Mucosa of gallbladder (tissue), 1 donor: ENCODE data around the gene SNCAIP. TPM values are rescaled to one million over a fixed set of nuclear protein-coding genes. Genes with fewer than 3 reads are reported as not detected.
"Not testable (repeated sequence)": the region's sequence is repeated elsewhere in the genome, so short reads cannot be mapped to it uniquely, and the experiment has no call there.

Experiments used
- DNase-seq: peaks from one replicate; pipeline ENCODE4 v3.0.0-alpha.2; 2020; ENCODE audit warnings: low spot score
- total RNA-seq: library from RNA; stranded (reverse); gene quantifications from one replicate; pipeline ENCODE4 v1.2.1, GENCODE V29; 2021
- donor health status: DM: no; HTN: no; CAD: no.

Gene SNCAIP
- total RNA-seq, 1 donor from 2014 or later, result 2.4 TPM

DNA sequence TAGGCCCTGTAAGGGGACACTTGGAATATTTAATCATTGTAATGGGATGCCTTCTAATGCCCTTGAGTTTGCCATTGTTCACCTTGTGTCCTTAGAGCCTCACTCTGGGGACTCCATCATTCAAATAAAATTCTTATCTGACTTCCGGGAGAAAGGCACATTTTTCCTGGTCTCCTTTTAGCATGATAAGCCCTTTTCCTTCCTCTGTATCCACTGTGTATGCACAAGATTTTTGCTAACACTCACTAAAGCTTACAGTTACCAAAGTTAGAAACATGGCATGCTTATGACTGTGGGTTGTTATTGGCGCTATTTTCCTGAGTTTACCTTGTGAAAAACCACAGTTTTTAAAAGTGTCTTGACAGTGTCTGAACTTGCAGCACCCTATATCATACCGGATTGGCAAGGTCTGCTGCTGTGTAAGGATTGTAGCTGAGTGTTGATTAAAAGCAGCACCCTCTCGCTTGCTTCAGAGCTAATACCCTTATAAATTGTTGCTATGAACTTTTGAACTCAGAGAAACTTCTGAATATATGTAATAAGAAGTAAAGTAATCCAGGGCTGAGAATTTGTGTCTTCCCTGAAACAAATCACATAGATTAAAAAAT is 46.4 kb downstream of the SNCAIP start:
- DNase-seq, result no peak

DNA sequence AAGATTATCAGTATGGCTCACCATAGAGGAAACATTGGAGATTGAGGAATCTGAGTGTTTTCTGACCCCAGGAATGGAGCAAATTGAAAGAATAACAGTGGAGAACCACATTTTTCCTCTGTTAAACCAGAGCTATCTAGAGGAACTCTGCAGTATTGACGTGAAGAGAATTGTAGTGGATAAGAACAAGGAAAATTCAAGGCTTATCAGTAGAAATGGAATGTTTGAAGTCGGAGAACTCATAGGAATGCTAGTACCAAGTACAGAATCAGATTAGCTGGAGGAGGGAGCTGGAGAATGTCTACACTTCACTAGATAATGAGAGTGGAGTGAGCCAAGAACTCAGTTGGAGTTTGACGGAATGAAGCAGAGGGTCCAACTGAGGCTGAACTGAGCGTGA is 50.3 kb downstream of the SNCAIP start:
- DNase-seq, result no peak

DNA sequence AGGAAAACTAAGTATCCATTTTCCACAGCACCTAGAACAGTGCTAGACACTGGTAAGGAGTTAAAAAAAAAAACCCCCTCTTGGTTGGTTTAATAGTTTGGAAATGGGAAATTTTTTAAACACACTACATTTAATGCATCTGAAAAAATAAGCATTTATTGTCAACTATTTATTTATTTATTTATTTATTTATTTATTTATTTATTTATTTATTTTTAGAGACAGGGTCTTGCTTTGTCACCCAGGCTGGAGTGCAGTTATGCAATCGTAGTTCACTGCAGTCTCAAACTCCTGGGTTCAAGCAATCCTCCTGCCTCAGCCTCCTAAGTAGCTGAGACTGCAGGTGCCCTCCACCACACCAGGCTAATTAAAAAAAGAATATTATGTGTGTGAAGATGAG is 51.6 kb downstream of the SNCAIP start:
- DNase-seq, result no peak

DNA sequence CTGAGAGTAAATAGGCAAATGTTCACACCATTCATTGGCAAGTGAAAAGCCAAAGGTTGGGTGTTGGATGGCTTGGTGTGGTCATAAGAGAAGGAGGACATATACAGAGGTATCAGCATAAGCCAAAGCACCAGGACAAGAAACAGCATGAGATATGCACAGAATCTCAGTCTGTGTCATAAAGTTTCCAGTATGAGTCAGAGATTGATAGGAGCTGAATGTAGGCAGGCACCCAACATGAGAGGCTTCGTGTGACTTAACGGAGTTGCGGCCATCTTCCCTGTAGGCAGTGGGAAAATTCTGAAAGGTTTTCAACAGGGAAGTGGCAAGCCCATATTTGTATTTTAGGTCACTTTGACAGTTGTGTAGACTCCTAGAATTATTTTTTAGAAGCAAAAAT is 54.5 kb downstream of the SNCAIP start:
- DNase-seq, result no peak

DNA sequence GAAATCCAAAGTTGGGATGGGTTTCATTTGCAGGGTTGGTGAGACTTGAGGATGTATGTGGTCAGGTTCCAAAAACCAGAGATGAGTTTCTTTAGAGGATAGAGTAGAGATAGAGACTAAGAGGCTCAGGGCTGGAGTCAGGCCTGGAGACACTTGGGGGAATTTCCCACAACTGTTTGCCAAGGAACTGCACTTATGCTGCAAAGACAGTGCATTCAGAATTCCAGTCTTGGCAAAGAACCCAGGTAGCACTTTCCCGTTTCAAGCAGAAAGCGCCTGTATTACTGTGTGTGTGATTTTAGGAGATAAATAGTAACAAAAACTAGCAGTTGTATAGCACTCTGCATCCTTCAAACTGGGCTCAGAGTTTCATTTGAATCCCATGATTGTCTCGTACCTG is 55.4 kb downstream of the SNCAIP start:
- DNase-seq, result no peak

DNA sequence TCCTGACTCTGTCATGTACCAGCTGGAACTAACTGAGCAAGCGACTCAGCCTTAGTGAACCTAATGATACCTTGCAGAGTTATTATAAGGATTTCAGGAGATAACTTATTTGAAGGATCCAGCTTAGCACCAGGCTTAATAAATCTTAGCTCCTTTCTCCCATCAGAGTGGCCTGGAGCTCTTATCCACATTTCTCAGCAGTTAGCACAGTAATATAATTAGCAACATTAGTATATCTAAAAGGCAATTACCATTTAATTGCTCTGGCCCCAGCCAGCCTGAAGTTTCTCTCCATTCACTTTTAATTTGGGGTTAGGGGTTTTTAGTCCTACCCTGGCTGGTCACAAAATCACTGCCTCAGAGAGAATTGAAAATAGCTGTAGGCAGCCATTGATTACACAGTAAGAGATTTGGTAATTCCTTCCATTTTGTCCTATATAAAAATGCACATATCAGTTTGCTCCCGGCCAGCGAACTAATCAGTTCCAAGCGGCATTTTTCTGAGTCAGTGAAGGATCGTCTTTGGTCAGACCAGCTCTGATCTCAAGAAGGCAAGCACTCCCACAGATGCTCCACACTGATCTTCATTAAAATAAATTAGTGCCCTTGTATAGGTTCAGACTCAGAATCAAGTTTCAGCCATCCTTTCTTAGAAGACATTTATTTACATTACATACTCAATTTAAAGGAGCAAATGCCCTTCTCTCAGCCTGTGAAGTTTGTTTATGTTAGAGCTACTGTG is 56.6 kb downstream of the SNCAIP start:
- no peak for DNase-seq

DNA sequence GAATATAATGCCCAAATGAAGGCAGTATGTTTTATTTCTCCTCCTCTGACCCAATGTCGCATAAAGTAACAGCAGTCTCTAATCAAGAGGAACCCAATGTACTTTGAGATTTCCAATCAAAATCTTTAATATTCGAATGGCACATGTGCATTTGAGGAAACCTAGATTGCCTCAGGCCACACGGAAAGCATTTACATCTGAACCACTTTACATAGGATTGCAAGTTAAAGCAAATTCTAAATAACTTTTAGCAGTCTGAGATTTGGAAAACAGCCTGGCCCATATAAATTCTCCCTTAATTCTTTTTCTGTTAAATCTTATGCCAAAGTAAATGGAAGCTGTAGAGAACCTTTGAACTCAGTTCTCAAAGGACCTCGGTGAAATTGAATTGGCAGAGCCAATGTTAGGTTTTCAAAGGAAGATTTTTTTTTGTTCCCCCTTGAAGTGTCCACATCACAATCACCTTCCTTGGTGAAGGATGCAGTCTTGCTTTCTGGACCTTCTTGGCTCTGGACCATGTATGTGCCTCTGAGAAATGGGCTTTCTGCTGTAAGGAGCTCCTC is 57.3 kb downstream of the SNCAIP start:
- no peak for DNase-seq

DNA sequence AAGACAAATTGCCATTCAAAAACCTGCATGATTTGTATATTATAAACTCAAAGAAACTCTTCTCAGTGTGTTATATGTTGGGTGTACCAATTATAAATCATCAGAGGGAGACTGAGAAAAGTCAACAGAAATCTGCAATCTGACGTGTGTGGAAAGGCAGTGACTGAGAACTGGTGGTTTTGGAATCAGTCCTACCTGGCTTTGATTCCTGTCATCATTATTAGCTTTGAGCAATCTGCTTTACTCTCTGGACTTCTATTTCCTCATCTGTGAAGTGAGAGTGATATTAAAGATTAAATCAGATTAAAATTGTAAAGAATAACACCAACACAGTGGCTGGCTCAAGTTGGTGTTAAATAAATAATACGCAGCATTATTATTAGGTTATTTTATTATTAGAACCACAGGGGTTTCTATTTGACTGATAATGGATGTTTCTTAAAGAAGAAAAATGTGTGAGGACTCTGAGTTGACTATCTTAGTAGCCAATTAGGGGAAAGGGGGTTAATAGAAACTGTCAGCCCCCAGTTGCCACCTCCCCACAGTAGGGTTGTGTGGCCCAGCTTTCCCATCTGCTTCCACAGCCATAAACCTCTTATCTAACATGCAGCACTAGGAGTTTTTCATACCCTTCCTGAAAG is 59.6 kb downstream of the SNCAIP start:
- no peak for DNase-seq

DNA sequence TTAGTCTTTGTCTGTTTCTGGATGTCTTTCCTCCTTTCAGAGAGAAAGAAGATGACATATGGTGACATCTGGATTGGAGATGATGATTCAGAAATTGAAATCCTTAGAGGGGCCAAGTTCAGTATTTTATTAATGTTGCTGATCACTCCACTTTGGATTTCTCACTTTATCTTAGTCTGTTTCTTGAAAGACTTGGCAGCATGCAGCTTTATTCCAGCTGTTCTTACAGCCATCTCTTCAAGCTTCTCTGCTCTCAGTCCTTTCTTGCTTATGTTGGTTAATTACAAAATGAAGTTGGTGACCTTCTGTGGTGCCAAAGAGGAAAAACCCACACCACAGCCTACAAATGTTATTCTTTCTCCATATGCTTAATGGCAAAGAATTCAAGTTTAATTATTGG is 62.1 kb downstream of the SNCAIP start:
- no peak for DNase-seq

DNA sequence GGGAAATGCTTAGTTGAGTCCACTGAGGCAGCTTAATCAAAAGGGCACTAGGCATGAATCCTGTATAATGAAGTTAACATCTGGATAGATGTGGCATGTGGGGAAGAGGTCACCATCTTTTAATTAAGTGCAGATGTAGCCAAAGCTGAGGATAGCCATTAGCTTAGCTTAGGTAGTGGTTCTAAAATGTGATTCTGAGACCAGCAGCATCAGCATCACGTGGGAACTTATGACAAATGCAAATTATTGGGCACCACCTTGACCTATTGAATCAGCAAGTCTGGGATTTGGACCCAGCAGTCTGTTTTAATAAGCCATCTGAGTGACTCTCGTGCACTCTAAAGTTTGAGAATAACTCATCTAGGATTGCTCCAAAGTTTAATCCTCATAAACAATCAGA is 63.8 kb downstream of the SNCAIP start:
- no peak for DNase-seq

DNA sequence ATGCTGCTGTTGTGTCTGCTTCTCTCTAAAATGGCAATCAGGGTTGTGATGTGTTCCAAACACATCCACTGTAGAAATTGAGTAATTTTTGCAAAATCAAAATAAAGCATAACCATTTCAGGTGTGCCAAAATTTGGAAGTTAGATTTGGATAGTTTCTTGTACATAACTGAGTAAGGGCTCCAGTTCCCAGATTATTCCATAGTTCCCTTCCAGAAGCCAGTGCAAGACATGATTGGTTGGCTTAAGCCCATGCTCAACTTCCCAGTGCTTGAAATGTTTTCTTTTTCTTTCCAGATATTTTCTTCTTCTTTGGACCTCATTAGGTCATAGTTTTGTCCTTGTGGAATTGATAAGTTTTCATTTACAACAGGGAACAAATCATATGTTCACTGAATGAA is 64.2 kb downstream of the SNCAIP start:
- DNase-seq, result no peak

DNA sequence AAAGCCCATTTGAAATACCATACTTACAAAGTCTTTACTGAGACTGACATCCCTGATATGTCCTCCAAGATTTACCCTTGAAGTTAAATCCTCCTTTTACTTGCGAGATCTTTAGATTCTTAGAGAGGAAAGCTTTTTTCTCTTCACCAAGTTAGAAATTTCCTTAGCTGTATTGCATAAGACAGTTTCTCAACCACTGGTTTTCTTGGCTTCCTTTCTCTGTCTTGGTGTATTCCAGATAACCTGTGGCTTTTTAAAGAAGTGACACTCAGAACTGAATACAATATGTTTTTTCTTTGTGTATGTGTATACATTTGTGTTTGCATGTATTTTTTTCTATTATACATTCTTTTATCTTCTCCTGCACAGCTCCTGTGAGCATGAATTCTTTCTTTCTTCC is 65.0 kb downstream of the SNCAIP start:
- DNase-seq, result no peak

DNA sequence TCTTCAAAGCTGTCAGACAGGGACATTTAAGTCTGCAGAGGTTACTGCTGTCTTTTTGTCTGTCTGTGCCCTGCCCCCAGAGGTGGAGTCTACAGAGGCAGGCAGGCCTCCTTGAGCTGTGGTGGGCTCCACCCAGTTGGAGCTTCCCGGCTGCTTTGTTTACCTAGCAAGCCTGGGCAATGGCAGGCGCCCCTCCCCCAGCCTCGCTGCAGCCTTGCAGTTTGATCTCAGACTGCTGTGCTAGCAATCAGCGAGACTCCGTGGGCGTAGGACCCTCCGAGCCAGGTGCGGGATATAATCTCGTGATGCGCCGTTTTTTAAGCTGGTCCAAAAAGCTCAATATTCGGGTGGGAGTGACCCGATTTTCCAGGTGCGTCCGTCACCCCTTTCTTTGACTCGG is 70.9 kb downstream of the SNCAIP start:
- not testable (repeated sequence) for DNase-seq

DNA sequence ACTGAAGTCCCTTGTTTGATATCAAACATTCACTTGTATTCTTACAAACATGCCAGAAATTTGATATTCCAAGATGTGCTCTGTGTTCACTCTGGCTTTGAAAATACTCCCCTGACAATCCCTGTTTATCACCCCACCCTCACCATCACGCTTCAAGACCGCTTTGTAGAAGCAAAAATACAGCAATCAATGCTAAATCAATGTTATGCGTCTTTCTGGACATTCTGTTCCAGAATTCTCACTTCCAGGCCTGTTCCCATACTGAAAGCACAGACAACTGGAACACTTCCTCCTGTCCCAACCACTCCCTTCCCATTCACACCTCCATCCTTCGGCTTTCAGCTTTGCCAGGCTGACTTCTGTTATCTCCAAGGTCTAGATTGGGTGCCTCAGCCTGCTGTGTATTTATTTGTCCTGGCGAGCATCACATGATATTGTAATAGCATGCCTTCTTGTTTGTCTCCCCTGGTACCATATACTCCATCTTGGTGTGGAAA is 72.8 kb downstream of the SNCAIP start:
- DNase-seq, result no peak

DNA sequence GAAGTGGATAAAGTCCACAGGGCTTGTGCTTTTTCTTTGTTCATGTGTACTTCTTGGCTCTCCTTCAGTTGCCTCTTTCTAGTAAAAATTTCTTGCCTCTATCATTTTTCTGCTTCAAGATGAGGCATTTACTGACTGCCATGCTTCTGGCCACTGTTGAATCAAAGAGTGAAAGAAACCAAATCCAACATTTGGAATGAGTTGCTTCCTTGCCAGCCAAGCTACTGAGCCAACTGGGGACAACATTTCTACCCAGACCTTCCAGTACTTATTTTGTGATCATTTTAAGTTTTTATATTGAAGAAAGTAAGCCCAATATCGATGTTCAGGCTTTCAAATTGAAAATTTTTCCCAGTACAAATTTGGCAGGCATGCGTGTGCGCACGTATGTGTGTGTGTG is 73.2 kb downstream of the SNCAIP start:
- DNase-seq, result no peak

DNA sequence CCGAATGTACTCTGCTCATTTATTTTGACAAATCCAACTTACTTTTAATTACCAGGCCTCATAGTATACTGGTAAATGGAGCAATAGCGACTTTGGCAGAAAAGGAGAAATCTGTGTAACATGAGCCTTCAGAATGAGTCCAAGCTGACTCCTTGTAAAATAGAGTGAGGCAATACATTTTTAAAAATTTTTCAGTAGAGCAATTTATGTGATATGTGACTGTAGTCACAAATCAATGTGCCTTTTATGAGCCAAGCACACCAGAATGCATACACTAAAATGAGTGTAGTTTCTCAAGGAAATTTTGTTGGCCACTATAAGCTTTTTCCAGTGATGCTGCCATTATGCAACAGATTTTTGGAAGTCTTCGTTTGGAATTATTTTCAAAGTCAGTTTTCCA is 73.8 kb downstream of the SNCAIP start:
- DNase-seq, result no peak

DNA sequence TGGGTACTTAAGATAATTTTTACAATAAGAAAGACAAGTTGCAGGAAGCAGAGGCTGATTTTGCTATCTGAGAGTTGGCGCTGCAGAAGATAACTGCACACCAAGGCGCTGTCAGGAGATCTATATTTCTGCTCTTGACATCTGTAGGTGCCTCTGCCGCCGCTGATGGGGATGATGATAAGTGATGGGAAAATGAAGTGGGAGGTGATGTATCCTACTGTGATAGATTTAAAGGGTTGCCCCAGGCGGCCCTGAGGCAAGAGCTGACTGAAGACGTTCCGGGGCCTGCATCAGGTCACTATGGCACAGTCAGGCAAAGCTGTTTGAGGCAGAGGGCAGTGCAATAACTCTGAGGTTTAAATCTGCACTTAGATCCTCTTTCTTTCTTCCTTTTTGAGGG is 78.1 kb downstream of the SNCAIP start:
- DNase-seq, result no peak

DNA sequence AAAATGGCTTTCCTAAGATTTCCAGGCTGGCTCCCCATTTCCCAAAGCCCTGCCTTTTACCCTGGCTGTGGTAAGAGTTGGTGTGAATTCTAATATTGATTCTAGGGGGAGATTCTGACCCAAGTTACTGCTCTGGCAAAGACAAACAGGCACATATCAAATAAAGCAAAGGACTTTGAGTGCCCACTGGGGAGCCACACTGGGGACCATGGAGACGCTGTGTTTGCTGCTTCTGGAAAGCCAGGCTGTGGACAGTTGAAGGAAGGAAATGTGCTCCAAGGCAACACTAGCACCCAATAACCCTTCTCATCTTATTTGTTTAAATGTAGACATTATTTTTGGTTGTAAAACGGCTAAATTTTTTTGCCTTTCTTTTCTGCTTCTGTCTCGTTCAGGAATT is 78.7 kb downstream of the SNCAIP start:
- no peak for DNase-seq

DNA sequence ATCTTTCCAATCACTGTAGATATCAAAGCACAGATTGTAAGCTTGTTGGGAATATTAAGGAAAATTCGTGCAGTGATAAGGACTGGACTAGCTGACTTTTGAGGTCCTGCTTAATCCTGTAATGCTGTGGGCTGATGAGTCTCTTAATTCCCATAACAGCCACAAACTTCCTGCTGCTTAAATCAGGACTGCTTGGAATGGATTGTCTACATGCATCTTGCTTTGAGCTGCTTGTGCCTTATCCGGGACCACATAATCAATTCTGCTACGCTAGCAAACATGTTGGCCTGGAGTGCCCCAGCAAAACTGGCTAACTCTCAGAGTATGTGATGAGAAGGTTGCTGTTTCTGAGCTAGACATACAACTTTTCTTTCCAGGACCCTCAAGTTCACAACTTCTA is 79.6 kb downstream of the SNCAIP start:
- no peak for DNase-seq

DNA sequence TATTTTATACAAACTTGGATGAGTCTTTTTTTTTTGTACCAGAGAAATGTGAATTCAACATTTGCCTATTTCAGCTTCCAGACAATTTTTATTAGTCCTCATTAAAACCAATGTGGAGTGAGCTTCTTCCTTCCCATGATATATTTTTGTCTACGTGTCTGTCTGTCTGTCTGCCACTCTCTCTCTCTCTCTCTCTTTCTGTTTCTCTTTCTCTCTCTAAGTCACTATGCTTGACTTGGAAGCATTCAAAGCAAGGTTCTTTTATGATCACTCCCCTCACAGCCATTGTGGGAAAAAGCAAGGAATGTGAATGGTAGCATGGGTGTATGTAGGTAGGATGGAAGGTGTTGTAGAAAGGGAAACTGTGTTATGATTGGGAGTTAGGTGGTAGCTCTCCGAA is 80.2 kb downstream of the SNCAIP start:
- DNase-seq, result no peak

DNA sequence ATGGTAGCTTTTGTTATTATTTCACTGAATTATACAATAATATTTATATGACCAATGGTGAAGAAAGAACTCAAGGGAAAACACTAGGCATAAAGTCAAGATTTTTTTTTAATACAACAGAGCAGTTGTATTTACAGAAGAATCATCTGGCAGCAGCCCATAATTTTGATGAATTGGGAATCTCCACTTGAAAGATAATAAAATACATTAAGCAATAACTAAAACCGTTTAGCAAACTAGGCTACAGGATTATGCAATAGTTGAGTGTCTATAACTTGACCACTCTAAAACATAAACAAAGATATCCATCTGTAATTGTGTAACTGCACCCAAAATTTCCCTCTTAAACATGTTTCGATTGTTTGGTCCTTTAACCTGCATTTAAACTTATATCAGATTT is 80.8 kb downstream of the SNCAIP start:
- DNase-seq, result no peak

DNA sequence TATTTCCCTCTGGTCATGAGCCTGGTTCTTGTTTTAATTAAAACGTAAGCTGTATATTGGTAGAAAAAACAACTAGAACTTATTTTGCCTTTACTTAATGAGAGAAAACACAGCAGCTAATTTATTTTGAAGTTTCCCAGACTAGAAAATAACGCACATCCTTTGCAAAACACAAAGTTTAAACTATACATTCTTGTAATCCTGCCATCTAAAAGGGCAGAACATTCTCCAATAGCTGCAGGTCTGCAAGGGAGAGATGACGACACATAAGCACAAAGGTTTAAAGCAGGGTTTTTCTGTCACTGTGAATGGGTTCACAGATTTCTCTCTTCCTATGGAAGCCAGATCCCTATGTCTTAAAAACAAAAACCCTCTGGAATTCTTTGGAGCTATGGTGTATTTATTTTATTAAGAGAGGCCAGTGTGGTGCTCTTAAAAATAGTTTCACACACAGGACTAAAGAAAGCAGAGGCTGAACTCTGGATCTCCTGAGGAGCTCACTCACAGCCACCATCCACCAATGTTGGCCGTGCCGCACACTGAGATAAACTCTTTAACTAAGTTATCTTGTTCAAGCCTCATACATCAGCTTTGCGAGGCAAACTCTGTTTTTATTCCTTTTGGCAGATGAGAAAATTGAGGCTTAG is 82.4 kb downstream of the SNCAIP start:
- DNase-seq, result no peak
